Activated CD8-positive, alpha-beta T cell treated with anti-CD3 and anti-CD28 coated beads for 36 hours (primary cell): ENCODE results near the gene SLC38A9. TPM values are rescaled to one million over a fixed set of nuclear protein-coding genes. Genes with fewer than 3 reads are reported as not detected.
"Not testable (repeated sequence)": the region's sequence is repeated elsewhere in the genome, so short reads cannot be mapped to it uniquely, and the experiment has no call there.

Experiments used
- ATAC-seq: fragments of 200-7000 bp; cut with Tn5 transposase; one replicate; pipeline ENCODE4 v1.10.0; 2021; ENCODE audit warnings: mild to moderate bottlenecking, moderate library complexity
- CTCF ChIA-PET: fragments of 350-600 bp; sonication (Branson Sonifier 250); formaldehyde crosslinking; loops from one replicate; lab custom pipeline; 2021; ENCODE audit warnings: antibody characterized with exemption; lab: Charles Lee
- POLR2A ChIA-PET: fragments of 350-600 bp; sonication (Branson Sonifier 250); formaldehyde crosslinking; loops from one replicate; lab custom pipeline; 2021; ENCODE audit warnings: antibody characterized with exemption; lab: Charles Lee
- DNase-seq: peaks from one replicate; pipeline ENCODE4 v3.0.0-alpha.2; 2020
- H3K27ac Mint-ChIP-seq: one replicate; pipeline ENCODE4 v1.8.0; 2021; ENCODE audit warnings: mild to moderate bottlenecking, mixed read lengths
- H3K27me3 Mint-ChIP-seq: one replicate; pipeline ENCODE4 v1.8.0; 2021; ENCODE audit warnings: mixed read lengths
- H3K36me3 Mint-ChIP-seq: one replicate; pipeline ENCODE4 v1.8.0; 2021; ENCODE audit warnings: low read depth, mixed read lengths
- H3K4me1 Mint-ChIP-seq: one replicate; pipeline ENCODE4 v1.8.0; 2021; ENCODE audit warnings: low read depth, mixed read lengths
- H3K4me3 Mint-ChIP-seq: one replicate; pipeline ENCODE4 v1.8.0; 2021; ENCODE audit warnings: mild to moderate bottlenecking, moderate library complexity, mixed read lengths
- H3K9me3 Mint-ChIP-seq: one replicate; pipeline ENCODE4 v1.8.0; 2021; ENCODE audit warnings: mixed read lengths
- intact Hi-C: fragments of 100-400 bp; cut with micrococcal nuclease; formaldehyde crosslinking; loops from one replicate; pipeline ENCODE4 v1.10.0; 2022
- total RNA-seq, 2 experiments: library from RNA; stranded (reverse); gene quantifications; one replicate each; pipeline ENCODE4 v1.2.3, GENCODE V29; 2021
- TF ChIP-seq, protein P1 (sequence below): fragments of 200-600 bp; IDR thresholded peaks from one replicate; pipeline ENCODE4 v1.8.0; 2022; ENCODE audit warnings: antibody characterized with exemption, mild to moderate bottlenecking

Gene SLC38A9
- total RNA-seq, 2 experiments from 2014 or later, result 11.4 to 12.0 TPM

DNA sequence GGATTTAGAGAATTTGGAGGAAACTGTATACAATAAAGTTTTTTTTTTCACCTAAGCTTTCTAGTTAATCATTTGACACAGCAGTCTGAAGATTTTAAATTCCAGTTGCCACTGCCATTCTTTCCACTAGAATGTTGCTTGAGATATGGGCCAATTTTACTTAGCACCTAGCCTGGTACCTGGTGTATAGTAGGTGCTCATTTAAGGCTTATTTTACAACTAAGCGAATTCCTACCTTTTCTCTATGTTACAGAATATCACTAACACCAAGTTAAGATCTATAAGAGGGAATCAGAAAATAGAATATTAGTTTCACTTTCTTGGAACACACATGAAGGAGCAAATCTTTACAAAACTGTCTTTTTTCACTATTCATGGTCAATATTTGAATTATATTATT lies 22.5 kb upstream of the SLC38A9 start:
- Mint-ChIP-seq H3K27ac (no peak overlapping the region), H3K9me3 (no peaks in the 10 kb centered on the region), H3K4me3 (no peak overlapping the region), H3K36me3 (no peaks in the 10 kb centered on the region), H3K27me3 (no peaks in the 10 kb centered on the region), H3K4me1 (no peaks in the 10 kb centered on the region)
- POLR2A ChIA-PET, result no interaction called here
- CTCF ChIA-PET, result no interaction called here
- ATAC-seq, result no peak
- intact Hi-C loops, result no loop called here
- DNase-seq, result no peak
- TF ChIP-seq, protein P1, sequence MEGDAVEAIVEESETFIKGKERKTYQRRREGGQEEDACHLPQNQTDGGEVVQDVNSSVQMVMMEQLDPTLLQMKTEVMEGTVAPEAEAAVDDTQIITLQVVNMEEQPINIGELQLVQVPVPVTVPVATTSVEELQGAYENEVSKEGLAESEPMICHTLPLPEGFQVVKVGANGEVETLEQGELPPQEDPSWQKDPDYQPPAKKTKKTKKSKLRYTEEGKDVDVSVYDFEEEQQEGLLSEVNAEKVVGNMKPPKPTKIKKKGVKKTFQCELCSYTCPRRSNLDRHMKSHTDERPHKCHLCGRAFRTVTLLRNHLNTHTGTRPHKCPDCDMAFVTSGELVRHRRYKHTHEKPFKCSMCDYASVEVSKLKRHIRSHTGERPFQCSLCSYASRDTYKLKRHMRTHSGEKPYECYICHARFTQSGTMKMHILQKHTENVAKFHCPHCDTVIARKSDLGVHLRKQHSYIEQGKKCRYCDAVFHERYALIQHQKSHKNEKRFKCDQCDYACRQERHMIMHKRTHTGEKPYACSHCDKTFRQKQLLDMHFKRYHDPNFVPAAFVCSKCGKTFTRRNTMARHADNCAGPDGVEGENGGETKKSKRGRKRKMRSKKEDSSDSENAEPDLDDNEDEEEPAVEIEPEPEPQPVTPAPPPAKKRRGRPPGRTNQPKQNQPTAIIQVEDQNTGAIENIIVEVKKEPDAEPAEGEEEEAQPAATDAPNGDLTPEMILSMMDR, result no peak

DNA sequence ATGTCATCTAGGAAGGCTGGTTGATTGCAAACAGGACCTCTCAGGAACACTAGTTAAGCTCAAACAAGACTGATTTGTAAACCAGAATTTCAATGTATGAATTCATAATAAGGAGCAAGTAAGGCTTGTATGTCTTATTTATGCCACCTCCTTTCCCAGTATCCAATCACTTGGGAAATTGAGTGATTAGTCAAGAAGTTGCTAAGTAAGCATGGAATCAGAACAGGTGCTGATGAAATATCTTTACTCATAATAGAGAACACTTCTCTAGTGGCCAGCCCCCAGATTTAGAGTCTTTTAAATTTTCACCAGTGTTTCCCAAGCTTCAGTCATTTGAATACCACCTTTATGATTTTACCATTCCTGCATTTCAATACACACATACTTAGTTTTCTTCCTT lies 20.5 kb upstream of the SLC38A9 start:
- Mint-ChIP-seq H3K4me3 (no peak overlapping the region), H3K27me3 (no peaks in the 10 kb centered on the region), H3K27ac (no peak overlapping the region), H3K36me3 (no peaks in the 10 kb centered on the region), H3K4me1 (no peaks in the 10 kb centered on the region), H3K9me3 (no peaks in the 10 kb centered on the region)
- ChIA-PET CTCF (no interaction called here), POLR2A (no interaction called here)
- DNase-seq (no peak), ATAC-seq (no peak)
- TF ChIP-seq, protein P1, result no peak
- intact Hi-C loops, result no loop called here

DNA sequence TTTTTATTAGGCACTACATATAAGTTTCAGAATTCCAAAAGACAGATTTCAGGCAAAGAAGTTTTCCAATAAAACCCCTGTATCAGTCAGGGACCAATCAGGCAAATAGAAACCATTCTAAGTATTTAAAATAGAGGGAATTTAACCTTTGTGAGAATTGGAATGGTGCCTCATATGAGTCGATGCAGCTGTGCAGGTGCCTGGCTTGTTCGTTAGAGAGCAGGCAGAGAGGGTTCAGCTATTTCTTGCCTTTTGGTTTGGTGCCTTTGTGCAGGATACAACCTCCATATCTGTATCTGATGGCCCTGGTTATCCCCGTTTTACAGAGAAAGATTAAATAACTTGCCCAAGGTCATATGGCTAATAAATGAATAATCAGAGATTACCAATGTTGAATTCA lies 19.7 kb upstream of the SLC38A9 start:
- no peak for DNase-seq
- no peaks in the 10 kb centered on the region for H3K4me1 Mint-ChIP-seq
- no peak overlapping the region for H3K4me3 Mint-ChIP-seq
- no peaks in the 10 kb centered on the region for H3K36me3 Mint-ChIP-seq
- no peaks in the 10 kb centered on the region for H3K9me3 Mint-ChIP-seq
- no peak for ATAC-seq
- H3K27me3 Mint-ChIP-seq, result no peaks in the 10 kb centered on the region
- intact Hi-C loops, result no loop called here
- H3K27ac Mint-ChIP-seq, result no peak overlapping the region
- TF ChIP-seq, protein P1, result no peak
- ChIA-PET POLR2A (no interaction called here), CTCF (no interaction called here)

DNA sequence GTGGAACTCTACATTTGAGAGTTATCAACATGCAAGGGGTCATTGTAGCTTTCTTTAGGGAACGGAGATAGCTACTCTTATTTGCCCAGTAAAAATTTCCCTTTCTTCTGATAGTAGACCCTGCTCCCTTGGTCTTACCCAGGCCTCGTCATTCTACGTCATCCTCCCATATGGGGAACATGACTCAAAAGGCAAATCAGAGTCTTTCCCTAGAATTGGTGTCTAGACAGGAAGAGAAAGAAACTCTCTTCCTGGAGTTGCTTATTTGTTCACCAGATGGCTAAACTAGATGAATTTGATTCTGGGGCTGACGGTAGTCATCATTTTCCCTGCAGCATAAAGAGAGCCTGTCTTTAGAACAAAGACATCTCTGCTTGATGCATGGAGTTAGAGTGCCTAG lies 12.2 kb upstream of the SLC38A9 start:
- H3K27ac Mint-ChIP-seq, result no peak overlapping the region
- ChIA-PET POLR2A (no interaction called here), CTCF (no interaction called here)
- TF ChIP-seq, protein P1, result no peak
- no peaks in the 10 kb centered on the region for H3K4me1 Mint-ChIP-seq
- ATAC-seq, result no peak
- no peaks in the 10 kb centered on the region for H3K9me3 Mint-ChIP-seq
- intact Hi-C loops, result no loop called here
- no peak for DNase-seq
- H3K4me3 Mint-ChIP-seq, result no peak overlapping the region
- no peaks in the 10 kb centered on the region for H3K27me3 Mint-ChIP-seq
- no peaks in the 10 kb centered on the region for H3K36me3 Mint-ChIP-seq

DNA sequence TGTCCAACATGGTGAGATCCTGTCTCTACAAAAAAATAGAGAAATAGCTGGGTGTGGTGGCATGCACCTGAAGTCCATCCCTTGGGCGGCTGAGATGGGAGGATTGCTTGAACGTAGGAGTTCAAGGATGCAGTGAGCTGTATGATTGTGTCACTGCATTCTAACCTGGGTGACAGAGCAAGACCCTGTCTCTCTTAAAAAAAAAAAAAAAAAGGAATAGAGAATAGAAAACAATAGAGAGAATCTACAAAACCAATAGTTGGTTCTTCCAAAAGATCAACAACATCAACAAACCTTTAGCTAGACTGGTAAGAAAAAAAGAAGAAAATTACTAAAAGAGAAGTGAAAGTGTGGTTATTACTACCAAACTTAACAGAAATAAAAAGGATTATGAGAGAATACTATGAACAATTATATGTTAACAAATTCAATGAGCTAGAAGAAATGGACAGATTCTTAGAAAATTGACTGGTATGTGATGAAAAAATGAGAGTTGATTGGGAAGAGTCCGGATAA lies 8.1 kb upstream of the SLC38A9 start:
- POLR2A ChIA-PET, result no interaction called here

DNA sequence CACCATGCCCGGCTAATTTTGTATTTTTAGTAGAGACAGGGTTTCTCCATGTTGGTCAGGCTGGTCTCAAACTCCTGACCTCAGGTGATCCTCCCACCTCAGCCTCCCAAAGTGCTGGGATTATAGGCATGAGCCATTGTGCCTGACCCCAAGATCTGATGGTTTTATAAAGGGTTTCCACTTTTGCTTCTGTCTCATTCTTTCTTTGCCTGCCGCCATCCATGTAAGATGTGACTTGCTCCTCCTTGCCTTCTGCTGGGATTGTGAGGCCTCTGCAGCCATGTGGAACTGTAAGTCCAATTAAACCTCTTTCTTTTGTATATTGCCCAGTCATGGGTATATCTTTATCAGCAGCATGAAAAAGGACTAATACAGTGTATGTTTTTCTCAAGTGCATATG lies 6.9 kb upstream of the SLC38A9 start:
- H3K9me3 Mint-ChIP-seq, H3K4me1 Mint-ChIP-seq, H3K27me3 Mint-ChIP-seq, DNase-seq, H3K27ac Mint-ChIP-seq, ATAC-seq, CTCF ChIA-PET, H3K36me3 Mint-ChIP-seq, H3K4me3 Mint-ChIP-seq, POLR2A ChIA-PET: not testable (repeated sequence)
- intact Hi-C loops, result loop anchor here (10.0 kb wide), 1 partner anchor 186 kb away; no protein-coding TSS in a partner anchor

More for the DNA sequence above, 8.1 kb upstream of the SLC38A9 start:
- no peaks in the 10 kb centered on the region for H3K36me3 Mint-ChIP-seq
- H3K27ac Mint-ChIP-seq, result no peak overlapping the region
- H3K4me1 Mint-ChIP-seq, result no peaks in the 10 kb centered on the region
- DNase-seq (no peak), ATAC-seq (no peak)
- H3K9me3 Mint-ChIP-seq, result peaks cover 2% of the 10 kb centered on the region
- intact Hi-C loops, result no loop called here
- no peak overlapping the region for H3K4me3 Mint-ChIP-seq
- TF ChIP-seq, protein P1, result no peak
- CTCF ChIA-PET, result interaction anchor here (1.1 to 1.3 kb wide), 2 partner anchors 9 to 12 kb away, joined by 3 to 4 read pairs; no protein-coding TSS in a partner anchor
- peaks cover 5% of the 10 kb centered on the region for H3K27me3 Mint-ChIP-seq
